NCI-H1417 (cell line): ENCODE results near the gene SMYD3.
"Not testable (repeated sequence)": the region's sequence is repeated elsewhere in the genome, so short reads cannot be mapped to it uniquely, and the experiment has no call there.

ENCODE experiments used
- DNase-seq, 3 experiments: peaks; one replicate each; lab custom pipeline; 2025; lab: John Stamatoyannopoulos, UW

SMYD3 gene

DNA sequence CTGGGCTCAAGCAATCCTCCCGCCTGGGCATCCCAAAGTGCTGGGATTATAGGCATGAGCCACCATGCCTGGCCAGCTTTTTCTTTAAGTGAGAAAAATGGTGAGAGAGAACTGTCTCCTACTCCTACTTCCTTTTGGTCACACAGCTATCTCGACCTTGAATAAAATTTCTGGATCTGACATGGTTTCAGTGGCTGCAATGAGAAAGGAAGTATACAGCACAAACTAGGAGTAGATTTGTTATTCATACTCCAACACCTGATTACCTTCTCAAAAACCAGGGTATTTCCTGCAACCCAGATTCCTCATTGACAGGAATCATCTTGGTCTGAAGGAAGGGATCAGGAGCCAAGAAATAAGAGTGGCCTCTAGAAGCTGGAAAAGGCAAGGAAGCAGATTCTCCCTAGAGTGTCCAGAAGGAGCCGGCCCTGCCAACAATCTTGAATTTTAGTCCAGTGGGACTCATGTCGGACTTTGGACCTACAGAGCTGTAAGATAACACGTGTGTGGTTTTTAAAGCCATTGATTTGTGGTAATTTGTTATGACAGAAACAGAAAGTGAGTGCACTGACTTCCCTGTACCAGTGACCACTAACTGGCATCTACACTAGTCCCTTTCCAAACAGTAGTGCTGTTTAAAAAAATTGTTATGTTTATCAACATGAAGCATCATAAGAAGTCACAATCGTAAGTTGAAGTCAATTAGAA lies 516.6 kb downstream of the SMYD3 start:
- DNase-seq: no peak

DNA sequence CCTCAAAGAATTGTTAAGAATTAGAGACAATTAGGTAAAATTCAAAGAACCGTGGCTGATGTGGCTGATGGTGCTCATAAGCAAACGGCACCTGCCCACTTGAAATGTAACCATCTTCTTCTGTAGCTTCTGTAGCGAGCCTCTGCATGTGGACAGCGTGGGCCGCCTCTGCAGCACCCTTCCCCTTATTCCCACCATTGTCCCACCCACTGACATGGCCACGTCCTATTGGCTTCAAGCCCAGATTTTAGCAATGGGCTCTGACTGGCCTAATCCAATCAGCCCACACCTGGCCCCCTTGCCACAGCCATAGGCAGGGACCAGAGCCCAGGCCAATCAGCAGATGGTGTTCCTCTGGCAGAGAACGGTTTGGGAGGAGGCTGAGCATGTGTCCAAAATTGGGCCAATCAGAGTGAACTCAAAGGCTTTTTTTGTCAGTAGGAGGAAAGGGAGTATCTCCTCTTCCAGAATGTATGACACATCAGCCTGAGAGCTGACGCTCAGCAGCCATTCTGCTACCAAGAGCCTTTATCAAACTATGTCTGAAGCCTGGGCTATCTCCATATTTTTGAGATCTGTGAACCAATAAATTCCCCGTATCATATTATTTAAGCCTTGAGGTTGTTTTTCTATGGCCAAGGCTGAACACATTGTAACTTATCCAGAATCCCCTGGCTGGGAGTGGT lies 518.5 kb downstream of the SMYD3 start:
- DNase-seq: no peak

DNA sequence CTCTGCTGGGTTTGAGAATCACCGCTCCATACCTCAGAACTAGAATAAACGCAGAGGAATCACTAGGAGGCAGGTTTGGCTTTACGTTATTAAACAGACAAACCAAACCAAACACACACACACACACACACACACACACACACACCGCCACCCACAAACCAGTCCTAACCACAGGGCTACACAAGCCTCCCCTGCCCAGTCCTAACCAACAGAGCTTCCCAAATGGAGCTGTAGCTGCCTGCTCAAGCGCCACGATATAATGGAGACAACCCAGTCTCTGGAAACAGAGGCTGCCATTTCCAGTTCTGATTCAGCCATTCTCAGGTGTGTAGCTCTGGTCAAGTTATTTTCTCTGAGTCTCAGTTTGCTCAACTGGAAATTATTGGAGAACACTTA lies 519.1 kb downstream of the SMYD3 start:
- DNase-seq: no peak

DNA sequence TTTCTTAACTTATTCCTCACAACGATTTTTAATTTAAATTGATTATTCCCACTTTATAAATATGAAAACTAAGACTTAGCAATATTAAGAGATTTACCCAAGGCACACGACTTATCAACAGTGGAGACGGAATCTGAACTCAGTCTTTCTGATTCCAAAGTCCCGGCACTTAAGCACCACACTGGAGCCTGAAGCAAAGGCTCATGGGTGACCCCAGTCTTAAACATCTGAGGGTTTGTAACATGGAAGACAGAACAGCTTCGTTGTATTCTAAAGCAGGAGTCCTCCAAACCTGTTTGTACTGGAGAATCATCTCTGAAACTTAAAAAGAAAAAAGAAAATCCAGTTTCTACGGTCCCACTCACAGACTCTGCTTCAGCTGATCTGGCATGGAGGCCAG lies 519.5 kb downstream of the SMYD3 start:
- DNase-seq: no peak

DNA sequence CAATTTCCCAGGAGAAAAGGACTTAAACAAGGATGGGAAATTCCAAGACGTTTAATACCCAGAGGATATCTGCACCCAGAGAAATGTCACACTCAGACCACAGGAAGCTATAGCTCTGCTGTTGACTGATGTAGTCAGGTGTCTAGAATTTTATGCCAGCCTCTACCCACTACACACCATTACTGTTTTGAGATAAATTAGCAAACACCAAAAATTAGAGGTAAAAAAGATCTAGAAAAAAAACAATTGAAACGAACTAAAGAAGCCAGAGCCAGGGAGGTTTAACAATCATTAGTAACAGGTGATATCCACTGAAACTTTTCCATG lies 519.9 kb downstream of the SMYD3 start:
- no peak for DNase-seq

DNA sequence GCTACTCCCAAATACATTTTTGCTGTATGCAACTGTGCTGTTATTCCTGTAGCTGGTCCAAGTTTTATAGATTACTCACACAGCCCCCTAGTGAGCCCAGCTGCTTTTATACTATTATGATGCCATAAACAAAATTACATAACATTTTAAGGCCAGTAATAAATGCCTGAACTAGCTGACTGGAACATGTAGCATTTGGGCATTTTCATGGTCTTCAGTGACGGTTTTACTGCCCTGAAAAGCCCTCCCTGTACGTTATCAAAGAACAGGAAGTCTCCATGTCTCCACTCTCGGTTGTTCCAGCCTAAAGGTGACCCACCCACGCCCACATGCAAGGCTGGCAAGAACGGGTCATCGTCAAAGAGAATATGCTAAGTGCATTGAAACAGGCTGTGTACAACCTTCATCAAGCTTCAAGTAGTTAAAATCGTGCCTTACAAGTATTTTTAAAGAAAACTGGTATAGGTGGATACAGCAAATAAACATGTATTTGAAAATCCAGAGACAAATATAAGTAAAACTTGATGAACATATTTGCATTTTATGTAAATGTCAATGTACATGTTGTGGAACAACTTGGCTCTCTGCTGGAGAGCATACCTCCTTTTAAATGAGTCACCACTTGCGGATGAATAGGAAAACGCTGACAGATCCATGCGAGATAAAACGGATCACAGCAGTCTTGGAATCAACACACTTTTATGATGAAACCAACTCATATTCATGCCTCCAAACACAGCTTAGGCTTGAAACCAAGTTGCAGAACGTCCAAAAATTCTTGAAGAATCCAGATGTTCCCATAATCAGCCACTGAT lies 520.5 kb downstream of the SMYD3 start:
- DNase-seq: no peak

DNA sequence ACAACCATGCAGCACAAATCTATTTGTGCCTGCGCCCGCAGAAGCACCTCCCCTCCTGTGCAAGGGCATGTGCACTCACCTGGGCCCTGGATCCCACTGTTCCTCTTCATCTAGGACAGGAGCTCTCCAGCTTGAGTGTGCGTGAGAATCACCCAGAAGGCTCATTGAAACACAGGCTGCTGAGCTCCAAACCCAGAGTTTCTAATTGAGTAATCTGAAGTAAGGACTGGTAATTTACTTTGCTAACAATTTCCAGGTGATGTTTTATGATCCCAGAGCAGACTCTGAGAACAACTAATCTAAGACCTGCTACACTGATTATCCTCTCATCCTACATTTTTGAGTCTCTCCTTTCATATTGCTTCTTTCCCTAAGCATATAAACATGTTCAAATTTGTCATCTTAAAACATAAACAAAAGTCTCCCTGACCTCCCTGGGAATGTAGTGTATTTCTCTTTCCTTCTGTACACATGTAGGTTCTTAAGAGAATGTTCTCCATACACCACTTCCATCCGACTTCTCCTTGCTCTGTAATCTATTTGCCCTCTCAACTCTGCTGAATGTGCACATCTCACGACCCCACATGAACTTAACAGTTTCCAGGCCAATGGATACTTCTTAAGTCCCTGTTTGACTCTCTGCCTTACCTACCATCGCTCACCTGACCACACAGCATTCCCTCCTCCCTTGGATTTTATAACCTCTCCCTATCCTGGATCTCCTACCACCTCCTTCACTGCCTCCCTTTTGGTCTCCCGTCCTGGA lies 522.5 kb downstream of the SMYD3 start:
- DNase-seq: no peak

DNA sequence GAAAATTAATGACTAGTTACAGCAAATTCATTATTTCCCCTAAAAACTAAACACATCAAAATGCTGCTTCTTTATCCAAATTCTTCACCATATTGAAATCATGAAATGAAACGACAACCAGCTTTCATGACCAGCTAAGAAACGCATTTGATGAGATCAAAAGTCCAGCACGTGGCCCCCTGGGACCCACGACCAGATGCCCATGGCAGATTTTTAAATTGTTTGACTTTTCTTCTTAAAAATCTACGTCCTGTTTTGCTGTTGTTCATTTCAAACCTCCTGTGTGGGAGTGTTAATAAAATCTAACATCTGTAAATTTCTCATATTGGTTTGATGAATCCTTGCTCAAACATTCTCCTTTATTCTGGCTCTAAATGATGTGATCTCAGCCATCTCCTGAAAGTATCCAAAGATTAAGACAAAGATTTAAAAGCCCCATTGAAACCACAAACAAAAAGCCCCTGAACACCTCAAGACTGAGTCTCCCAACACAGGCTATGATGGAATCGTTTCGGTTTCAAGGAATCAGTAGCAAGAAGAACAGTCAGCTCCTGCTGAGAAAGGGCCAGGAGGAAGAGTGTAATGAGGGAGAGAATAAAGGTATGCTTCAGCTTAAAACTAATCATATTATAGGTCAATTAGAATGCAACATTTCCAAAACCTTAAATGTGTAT lies 523.6 kb downstream of the SMYD3 start:
- no peak for DNase-seq

DNA sequence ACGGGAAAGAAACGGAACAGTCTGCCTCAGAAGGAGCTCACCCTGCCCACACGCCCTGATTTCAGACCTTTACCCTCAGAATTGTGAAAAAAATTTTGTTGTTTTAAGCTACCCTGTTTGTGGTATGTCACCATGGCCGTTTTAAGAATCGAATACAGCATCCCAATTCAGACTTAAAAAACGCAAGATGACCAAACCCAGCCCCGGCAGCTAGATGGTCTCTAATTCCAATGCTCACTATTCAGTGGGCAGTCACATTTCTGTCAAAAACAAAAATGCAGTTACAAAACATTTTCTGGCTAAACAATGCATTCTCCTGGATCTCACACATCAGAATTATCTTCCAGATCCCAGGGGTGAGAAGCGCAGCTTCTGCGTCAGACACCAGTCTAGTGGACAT lies 527.5 kb downstream of the SMYD3 start:
- no peak for DNase-seq

DNA sequence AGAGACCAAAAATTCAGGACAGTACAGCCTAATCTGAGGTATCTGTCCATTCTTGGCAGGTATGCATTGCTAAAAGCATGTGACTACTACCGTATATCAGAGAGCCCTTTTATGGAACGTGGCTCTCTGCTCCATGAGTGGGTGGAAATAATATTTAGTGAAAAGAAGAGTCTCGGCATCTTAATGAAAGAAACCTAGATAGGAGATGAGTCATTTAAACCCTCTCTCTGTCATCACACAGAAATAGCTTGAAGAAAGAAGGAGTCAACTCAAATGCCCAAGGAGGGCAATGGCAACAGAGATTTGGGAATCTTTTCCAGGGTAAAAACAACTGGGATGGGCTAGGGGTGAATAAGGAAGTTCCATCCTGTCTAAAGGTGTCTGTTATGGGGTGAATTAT lies 528.2 kb downstream of the SMYD3 start:
- no peak for DNase-seq

DNA sequence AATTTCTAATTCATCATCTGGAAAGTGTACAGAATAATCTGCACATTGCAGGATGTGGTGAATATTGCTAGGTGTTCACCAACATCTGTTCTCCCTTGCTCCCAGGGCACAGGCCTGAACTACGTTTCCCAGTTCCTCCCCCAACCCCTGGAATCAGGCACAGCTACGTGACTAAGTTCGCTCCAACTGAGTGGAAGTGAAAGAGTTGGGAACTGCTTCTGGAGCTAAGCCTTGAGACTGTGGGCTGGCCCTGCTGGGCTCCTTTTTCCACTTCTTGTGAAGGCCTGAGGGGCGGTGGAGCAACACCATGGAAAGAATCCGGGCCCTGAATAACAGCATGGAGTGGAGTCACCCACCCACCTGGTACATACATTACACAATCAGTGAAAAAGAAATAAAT lies 534.6 kb downstream of the SMYD3 start:
- no peak for DNase-seq

DNA sequence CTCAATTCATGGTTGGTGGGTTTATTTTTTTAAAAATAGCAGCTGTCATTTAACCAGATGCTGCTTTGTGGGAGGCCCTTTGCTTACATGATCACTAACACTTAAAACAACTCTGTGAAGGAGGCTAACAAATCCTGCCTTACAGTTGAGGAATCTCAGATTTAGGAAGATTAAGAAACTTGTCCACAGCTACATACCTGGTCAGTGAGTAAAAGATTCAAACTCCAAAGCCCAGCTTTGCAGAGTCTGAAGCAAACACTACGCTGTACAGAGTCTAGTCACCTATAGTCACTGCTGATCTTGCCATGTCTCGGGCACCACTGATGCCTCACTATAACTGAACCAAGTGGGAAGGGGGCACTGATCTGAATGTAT lies 535.4 kb downstream of the SMYD3 start:
- DNase-seq: no peak

DNA sequence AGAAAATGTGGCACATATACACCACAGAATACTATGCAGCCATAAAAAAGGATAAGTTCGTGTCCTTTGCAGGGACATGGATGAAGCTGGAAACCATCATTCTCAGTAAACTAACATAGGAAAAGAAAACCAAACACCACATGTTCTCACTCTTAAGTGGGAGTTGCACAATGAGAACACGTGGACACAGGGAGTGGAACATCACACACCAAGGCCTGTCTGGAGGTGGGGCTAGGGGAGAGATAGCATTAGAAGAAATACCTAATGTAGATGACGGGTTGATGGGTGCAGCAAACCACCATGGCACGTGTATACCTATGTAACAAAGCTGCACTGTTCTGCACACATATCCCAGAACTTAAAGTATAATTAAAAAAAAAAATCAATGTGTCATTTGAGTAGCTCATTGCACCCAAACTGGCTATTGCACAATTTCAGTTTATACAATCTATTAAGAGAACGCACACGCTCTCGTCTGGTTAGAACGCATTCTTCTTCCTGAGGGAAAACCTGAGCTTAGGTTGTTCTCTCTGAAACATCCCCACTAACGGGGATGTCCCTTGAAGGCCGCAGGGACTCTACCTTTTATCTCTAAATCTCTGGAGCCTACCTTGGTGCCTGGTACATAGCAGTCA lies 535.9 kb downstream of the SMYD3 start:
- DNase-seq: not testable (repeated sequence)

DNA sequence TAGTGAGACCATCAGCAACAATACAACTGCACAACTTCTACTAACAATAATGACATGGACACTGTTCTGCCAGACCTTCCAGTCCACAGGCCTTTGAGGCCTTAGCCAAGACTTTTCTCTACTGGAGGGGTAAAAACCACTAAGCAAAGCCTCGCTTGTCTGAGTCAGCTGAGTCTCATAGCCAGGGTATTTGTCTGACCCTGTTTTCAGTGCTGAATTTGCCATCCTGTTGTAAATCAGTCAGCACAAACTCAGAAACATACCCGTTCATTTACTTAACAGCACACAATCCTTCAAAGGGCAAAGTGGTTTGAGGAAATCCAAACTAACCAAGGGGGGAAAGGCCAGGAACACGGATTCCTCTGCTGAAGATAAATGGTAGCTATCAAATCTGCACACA lies 537.8 kb downstream of the SMYD3 start:
- DNase-seq: no peak

DNA sequence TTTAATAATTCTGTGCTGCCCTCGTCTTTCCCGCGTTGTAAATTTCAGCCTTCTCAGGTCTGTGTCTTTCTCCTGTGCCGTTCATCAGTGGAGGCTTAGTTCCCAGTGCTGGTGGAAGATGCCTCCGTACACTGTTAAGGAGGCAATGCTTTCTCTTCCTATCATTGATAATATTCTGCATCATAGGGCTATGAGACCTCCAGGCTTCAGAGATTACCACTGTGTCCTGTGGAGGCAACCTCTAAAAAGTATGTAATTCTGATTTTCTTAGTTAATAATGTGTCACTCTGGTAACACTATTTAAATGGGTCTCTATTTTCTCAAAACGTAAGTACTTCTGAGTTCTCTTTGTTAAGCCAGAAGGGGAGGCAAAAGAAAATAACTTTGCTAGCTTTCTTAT lies 538.3 kb downstream of the SMYD3 start:
- DNase-seq: no peak

DNA sequence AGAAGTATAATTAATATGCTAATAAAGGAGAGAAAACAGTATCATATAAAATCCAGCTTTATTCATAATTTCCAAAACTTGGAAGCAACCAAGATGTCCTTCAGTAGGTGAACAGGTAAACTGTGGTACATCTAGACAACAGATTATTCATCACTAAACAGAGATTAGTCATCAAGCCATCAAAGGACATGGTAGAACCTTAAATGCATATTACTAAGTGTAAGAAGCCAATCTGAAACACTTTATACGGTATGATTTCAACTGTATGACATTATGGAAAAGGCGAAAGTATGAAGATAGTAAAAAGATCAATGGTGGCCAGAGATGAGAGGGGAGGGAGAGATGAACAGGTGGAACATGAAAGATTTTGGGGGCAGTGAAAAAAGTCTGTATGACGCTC lies 541.7 kb downstream of the SMYD3 start:
- no peak for DNase-seq

DNA sequence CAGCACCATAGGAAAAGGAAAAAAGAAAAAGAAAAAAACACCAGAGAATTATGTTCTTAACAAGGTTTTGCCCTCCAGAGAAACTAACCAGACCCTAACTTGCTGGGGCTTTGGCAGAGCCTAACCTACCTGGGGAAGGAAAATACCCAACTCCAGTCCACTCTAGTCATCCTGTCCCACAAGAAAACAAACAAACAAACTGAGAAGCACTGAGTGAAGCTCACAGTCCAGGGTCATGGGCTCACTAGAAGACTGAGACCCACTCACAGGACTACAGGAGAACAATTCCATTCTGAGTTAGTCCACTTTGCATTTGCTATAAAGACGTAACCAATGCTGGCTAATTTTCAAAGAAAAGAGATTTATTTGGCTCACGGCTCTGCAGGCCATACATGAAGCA lies 543.4 kb downstream of the SMYD3 start:
- DNase-seq: no peak

DNA sequence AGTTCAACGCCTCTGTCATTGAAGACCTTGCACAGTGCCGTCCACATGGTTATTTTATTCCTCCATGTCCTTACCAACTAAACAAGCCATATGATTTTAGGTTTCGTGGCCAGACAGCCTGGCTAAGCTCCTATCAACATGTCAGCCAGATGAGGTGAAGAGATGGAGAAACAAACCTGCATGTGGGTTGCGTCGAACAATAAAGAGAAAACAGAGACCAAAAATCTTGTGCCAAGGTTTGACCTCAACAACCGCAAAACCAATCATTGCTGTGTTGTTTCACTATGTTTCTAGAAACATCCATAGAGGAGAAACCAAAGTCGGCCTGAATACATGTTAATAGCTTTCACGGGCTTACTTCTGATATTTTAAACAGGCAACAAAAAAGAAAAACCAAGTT lies 544.6 kb downstream of the SMYD3 start:
- no peak for DNase-seq

DNA sequence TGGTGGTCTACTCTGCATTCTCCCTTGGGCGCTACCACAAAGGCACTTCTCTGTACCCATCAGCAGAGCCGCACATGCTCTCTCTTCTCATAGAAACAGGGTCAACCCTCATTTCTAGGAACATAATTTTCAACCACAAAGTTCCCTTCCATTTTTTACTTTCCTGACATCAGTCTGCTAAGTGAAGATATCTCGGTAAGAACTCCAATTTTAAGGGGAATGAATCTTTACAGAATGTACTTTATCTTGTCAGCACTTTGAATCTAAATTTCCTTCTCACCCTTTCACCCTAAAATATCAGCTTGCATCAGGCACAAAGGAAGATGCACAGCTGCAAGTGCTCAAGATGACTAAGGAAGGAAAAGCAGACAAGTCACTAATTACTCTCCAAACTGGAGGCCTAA lies 545.9 kb downstream of the SMYD3 start:
- DNase-seq: no peak

DNA sequence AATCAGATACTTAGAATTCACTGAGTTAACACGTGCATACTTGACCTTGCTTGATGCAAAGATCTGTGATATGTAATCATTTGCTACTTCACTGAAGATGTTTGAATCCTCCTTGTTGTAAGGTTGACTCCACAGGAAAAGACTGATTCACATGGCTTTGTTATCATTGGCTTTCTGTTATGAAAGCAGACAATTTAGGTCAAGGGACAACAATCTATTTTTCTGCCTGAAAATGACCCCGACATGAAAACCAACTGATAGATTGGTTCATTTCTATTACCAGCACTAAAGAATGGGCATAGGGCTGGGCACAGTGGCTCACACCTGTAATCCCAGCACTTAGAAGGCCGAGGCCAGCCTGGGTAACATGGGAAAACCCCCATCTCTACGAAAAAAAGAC lies 546.9 kb downstream of the SMYD3 start:
- no peak for DNase-seq

DNA sequence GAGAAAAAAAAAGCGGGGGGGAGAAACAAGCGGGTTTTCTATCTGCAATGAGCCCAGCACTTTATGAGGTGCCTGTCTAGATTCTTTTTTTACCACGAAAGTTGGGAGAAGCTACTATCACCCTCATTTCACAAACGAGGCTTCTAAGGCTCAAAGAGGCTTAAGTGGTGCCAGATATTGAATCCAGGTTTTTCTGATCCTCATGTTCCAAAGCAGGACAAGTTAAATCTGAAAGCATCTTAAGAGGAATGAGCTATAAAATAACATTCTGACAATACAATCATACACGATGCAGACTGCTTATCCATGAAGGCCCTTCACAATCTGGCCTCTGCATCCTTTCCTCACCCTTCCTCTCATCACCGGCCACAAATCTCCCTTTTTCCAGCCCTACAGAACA lies 549.1 kb downstream of the SMYD3 start:
- DNase-seq: no peak

DNA sequence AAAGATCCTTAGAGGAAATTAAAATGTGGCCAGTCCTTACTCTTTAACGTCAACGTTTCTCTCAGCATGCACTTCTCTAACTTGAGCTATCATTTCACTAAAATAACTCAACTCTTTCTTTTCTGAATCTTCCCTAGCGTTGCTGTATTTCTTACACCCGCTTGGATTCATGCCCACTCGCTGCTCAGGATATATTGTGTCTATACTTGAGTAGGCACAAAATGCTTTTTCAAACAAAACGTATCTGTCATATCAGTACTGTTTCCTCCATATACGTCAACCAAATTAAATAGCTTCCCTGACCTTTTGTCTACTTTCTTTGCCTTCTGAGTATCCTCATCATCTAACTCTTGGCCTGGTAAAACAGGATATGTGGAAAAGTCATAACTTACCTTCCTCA lies 549.7 kb downstream of the SMYD3 start:
- DNase-seq: no peak
